ENCODE data around the gene TBC1D26. TPM values are rescaled to one million over a fixed set of nuclear protein-coding genes. Genes with fewer than 3 reads are reported as not detected.

Gene TBC1D26
- total RNA-seq, 1 experiment from 2014 or later = 3.5 TPM

DNA sequence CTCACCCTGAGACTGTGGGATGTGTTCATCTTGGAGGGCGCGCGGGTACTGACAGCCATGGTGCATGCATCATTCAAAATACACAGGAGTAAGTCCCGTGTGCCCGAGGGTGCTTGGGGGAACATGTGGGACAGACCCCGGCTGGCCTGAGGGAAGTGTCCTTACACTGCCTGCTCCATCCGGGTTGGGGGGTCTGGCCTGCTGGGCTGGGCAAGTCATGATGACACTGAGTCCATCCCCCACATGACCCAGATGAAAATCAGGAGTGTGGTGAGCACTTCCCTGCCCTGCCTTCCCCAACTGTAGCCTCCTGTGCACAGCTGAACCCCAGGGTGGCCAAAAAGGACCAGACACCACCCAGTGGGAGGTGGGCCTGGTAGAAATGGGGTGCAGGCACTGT lies 10.8 kb downstream of the TBC1D26 start (continued):
- TF ChIP-seq JUN (CRISPR knock-in tag; IDR thresholded peaks at IDR 0.05) = no peak

DNA sequence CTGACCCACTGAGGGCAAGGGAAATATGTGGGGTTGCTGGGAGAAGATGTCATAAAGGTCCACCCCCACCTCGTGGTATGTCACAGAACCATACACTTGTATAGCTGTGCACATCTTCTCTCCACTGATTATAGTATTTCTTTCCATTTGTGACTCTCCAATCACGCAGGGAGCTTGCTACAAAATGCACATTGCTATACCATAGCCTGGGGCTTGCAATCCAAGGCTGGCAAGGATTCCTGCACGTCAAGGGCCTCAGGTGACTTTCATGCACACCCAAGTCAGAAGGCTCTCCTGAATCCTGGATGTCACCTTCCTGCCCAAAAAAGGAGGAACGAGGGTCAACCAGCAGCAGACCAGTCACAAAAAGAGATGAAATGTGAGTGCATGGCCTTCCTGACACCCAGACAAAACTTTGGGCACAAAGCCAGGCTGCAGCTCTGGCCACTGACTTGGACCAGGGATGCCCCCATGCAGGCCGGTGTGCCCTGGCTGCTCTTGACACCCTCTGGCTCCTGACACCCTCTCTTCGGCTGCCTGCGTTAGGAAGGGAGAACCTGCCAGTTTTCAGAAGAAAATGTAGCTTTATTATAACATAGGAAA lies 12.1 kb downstream of the TBC1D26 start:
- POLR2A ChIA-PET = no interaction called here

DNA sequence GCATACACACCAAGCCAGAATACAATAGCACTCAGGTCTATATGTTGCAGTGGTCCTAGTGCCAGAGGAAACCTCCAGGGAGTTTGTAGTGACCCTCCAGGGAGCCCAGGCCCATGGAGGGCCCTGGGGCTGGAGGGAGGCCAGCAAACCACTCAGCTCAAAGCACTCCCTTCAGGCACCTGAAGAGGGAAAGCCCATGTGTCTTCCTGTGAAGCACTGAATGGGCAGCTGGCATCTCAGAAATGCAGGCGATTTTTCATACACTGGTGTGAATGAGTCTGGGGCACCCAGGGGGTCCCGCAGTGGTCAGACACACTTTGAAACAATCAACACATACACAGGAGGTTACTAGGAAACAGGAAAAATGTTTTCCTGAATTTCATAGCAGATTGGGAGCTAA lies 12.8 kb downstream of the TBC1D26 start:
- Mint-ChIP-seq H3K27ac (no peak overlapping the region), H3K4me3 (no peak overlapping the region), H3K27me3 (ENCODE audit: low read depth) (no peaks in the 10 kb centered on the region), H3K9me3 (peaks cover 10% of the 10 kb centered on the region), H3K36me3 (no peaks in the 10 kb centered on the region), H3K4me1 (peaks cover 3% of the 10 kb centered on the region; the same call in 1 of the 2 replicates)
- peak; percentile 44 for ATAC-seq
- ChIA-PET POLR2A (no interaction called here), CTCF (no interaction called here)
- DNase-seq (ENCODE audit: low spot score) = no peak
- TF ChIP-seq, protein P1, sequence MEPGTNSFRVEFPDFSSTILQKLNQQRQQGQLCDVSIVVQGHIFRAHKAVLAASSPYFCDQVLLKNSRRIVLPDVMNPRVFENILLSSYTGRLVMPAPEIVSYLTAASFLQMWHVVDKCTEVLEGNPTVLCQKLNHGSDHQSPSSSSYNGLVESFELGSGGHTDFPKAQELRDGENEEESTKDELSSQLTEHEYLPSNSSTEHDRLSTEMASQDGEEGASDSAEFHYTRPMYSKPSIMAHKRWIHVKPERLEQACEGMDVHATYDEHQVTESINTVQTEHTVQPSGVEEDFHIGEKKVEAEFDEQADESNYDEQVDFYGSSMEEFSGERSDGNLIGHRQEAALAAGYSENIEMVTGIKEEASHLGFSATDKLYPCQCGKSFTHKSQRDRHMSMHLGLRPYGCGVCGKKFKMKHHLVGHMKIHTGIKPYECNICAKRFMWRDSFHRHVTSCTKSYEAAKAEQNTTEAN (CRISPR knock-in tag; IDR thresholded peaks at IDR 0.05) = no peak
- TF ChIP-seq, protein P2, sequence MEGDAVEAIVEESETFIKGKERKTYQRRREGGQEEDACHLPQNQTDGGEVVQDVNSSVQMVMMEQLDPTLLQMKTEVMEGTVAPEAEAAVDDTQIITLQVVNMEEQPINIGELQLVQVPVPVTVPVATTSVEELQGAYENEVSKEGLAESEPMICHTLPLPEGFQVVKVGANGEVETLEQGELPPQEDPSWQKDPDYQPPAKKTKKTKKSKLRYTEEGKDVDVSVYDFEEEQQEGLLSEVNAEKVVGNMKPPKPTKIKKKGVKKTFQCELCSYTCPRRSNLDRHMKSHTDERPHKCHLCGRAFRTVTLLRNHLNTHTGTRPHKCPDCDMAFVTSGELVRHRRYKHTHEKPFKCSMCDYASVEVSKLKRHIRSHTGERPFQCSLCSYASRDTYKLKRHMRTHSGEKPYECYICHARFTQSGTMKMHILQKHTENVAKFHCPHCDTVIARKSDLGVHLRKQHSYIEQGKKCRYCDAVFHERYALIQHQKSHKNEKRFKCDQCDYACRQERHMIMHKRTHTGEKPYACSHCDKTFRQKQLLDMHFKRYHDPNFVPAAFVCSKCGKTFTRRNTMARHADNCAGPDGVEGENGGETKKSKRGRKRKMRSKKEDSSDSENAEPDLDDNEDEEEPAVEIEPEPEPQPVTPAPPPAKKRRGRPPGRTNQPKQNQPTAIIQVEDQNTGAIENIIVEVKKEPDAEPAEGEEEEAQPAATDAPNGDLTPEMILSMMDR (IDR thresholded peaks at IDR 0.05) = no peak
- no peak for TF ChIP-seq CREM (CRISPR knock-in tag; IDR thresholded peaks at IDR 0.05)
- no peak for TF ChIP-seq ELF4 (CRISPR knock-in tag; IDR thresholded peaks at IDR 0.05; ENCODE audit: low read depth)
- TF ChIP-seq FOXJ3 (CRISPR knock-in tag; IDR thresholded peaks at IDR 0.05; ENCODE audit: borderline replicate concordance) = no peak
- TF ChIP-seq, protein P3, sequence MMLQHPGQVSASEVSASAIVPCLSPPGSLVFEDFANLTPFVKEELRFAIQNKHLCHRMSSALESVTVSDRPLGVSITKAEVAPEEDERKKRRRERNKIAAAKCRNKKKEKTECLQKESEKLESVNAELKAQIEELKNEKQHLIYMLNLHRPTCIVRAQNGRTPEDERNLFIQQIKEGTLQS (CRISPR knock-in tag; conservative IDR thresholded peaks at IDR 0.05) = no peak
- TF ChIP-seq RELA (CRISPR knock-in tag; IDR thresholded peaks at IDR 0.05; ENCODE audit: borderline replicate concordance) = no peak
- TF ChIP-seq ATF1 (CRISPR knock-in tag; IDR thresholded peaks at IDR 0.05) = no peak
- TF ChIP-seq, protein P4, sequence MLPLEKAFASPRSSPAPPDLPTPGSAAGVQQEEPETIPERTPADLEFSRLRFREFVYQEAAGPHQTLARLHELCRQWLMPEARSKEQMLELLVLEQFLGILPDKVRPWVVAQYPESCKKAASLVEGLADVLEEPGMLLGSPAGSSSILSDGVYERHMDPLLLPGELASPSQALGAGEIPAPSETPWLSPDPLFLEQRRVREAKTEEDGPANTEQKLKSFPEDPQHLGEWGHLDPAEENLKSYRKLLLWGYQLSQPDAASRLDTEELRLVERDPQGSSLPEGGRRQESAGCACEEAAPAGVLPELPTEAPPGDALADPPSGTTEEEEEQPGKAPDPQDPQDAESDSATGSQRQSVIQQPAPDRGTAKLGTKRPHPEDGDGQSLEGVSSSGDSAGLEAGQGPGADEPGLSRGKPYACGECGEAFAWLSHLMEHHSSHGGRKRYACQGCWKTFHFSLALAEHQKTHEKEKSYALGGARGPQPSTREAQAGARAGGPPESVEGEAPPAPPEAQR (CRISPR knock-in tag; IDR thresholded peaks at IDR 0.05) = no peak
- TF ChIP-seq, protein P5, sequence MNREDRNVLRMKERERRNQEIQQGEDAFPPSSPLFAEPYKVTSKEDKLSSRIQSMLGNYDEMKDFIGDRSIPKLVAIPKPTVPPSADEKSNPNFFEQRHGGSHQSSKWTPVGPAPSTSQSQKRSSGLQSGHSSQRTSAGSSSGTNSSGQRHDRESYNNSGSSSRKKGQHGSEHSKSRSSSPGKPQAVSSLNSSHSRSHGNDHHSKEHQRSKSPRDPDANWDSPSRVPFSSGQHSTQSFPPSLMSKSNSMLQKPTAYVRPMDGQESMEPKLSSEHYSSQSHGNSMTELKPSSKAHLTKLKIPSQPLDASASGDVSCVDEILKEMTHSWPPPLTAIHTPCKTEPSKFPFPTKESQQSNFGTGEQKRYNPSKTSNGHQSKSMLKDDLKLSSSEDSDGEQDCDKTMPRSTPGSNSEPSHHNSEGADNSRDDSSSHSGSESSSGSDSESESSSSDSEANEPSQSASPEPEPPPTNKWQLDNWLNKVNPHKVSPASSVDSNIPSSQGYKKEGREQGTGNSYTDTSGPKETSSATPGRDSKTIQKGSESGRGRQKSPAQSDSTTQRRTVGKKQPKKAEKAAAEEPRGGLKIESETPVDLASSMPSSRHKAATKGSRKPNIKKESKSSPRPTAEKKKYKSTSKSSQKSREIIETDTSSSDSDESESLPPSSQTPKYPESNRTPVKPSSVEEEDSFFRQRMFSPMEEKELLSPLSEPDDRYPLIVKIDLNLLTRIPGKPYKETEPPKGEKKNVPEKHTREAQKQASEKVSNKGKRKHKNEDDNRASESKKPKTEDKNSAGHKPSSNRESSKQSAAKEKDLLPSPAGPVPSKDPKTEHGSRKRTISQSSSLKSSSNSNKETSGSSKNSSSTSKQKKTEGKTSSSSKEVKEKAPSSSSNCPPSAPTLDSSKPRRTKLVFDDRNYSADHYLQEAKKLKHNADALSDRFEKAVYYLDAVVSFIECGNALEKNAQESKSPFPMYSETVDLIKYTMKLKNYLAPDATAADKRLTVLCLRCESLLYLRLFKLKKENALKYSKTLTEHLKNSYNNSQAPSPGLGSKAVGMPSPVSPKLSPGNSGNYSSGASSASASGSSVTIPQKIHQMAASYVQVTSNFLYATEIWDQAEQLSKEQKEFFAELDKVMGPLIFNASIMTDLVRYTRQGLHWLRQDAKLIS (CRISPR knock-in tag; IDR thresholded peaks at IDR 0.05; ENCODE audit: borderline replicate concordance) = no peak
- TF ChIP-seq, protein P6, sequence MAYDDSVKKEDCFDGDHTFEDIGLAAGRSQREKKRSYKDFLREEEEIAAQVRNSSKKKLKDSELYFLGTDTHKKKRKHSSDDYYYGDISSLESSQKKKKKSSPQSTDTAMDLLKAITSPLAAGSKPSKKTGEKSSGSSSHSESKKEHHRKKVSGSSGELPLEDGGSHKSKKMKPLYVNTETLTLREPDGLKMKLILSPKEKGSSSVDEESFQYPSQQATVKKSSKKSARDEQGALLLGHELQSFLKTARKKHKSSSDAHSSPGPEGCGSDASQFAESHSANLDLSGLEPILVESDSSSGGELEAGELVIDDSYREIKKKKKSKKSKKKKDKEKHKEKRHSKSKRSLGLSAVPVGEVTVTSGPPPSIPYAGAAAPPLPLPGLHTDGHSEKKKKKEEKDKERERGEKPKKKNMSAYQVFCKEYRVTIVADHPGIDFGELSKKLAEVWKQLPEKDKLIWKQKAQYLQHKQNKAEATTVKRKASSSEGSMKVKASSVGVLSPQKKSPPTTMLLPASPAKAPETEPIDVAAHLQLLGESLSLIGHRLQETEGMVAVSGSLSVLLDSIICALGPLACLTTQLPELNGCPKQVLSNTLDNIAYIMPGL (CRISPR knock-in tag; IDR thresholded peaks at IDR 0.05) = no peak
- no peak for TF ChIP-seq ETV6 (CRISPR knock-in tag; IDR thresholded peaks at IDR 0.05)
- TF ChIP-seq, protein P7, sequence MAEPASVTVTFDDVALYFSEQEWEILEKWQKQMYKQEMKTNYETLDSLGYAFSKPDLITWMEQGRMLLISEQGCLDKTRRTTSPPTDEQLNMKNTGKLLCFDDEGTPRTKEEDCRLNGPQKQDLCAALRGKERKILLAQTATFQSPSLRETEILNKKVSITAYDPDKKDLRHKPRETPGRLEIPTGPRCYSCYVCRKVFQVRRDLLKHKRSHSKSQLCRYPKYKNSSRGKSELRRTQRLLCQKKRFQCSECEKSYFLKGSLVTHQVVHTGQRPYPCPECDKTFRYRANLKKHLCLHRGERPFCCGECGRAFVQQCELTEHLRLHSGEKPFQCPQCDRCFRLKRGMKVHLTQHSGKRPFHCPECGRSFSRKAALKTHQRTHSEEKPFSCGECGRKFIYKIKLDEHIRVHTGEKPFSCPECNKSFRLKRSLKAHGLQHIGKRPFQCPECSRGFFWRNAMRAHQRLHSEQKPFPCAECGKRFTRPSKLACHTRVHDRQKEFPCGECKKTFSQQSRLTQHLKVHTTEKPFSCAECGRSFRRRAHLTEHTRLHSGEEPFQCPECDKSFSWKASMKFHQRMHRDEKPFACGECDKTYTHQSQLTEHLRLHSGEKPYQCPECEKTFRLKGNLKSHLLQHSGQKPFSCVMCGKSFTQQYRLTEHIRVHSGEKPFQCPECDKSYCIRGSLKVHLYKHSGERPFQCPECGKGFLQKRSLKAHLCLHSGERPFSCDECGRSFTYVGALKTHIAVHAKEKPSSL (CRISPR knock-in tag; conservative IDR thresholded peaks at IDR 0.05) = no peak
- no peak for TF ChIP-seq FOXP1 (CRISPR knock-in tag; IDR thresholded peaks at IDR 0.05; ENCODE audit: borderline replicate concordance)
- TF ChIP-seq, protein P8, sequence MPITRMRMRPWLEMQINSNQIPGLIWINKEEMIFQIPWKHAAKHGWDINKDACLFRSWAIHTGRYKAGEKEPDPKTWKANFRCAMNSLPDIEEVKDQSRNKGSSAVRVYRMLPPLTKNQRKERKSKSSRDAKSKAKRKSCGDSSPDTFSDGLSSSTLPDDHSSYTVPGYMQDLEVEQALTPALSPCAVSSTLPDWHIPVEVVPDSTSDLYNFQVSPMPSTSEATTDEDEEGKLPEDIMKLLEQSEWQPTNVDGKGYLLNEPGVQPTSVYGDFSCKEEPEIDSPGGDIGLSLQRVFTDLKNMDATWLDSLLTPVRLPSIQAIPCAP (CRISPR knock-in tag; IDR thresholded peaks at IDR 0.05) = no peak
- TF ChIP-seq SMAD3 (CRISPR knock-in tag; IDR thresholded peaks at IDR 0.05; ENCODE audit: borderline replicate concordance) = no peak

More for the DNA sequence above, 12.1 kb downstream of the TBC1D26 start:
- DNase-seq (ENCODE audit: low spot score) = no peak
- CTCF ChIA-PET = no interaction called here
- Mint-ChIP-seq H3K9me3 (peaks cover 10% of the 10 kb centered on the region), H3K27ac (no peak overlapping the region), H3K27me3 (ENCODE audit: low read depth) (no peaks in the 10 kb centered on the region), H3K4me1 (peaks cover 3% of the 10 kb centered on the region; the same call in 1 of the 2 replicates), H3K36me3 (no peaks in the 10 kb centered on the region), H3K4me3 (no peak overlapping the region)
- ATAC-seq = no peak
- TF ChIP-seq NR3C1 (CRISPR knock-in tag; conservative IDR thresholded peaks at IDR 0.05; ENCODE audit: low read depth) (no peak), ZNF263 (CRISPR knock-in tag; IDR thresholded peaks at IDR 0.05; ENCODE audit: low read depth) (no peak), ZNF232 (CRISPR knock-in tag; IDR thresholded peaks at IDR 0.05) (no peak)

Data from WTC11 (cell line).